SU-DHL-6 (cell line): ENCODE results near the gene NAV2.

Experiments used
- H2AFZ ChIP-seq: fragments of 200-600 bp; sonication (generic); 2 replicates; pipeline ENCODE4 v1.6.1; 2014; ENCODE audit warnings: low read depth, mild to moderate bottlenecking, moderate library complexity, mixed read lengths, antibody characterized with exemption, low read length; ENCODE audit not compliant: severe bottlenecking
- H3F3A ChIP-seq: fragments of 200-600 bp; shearing (Covaris generic); 2 replicates; pipeline ENCODE4 v1.6.0; 2016; ENCODE audit warnings: antibody characterized with exemption, mild to moderate bottlenecking; ENCODE audit not compliant: insufficient read depth
- H3K27ac ChIP-seq: fragments of 200-600 bp; sonication (generic); 2 replicates; pipeline ENCODE4 v1.5.1; 2016; ENCODE audit warnings: low read depth, mild to moderate bottlenecking, low read length, moderate library complexity, mixed read lengths
- H3K27me3 ChIP-seq: fragments of 200-600 bp; sonication (generic), shearing (Covaris generic); 2 replicates; pipeline ENCODE4 v1.6.0; 2014; ENCODE audit warnings: mild to moderate bottlenecking, low read length
- H3K36me3 ChIP-seq: fragments of 200-600 bp; sonication (generic); 2 replicates; pipeline ENCODE4 v1.6.1; 2014; ENCODE audit warnings: mild to moderate bottlenecking, low read length, mixed read lengths
- H3K4me2 ChIP-seq: fragments of 300-600, 200-600 bp; shearing (Covaris generic), sonication (generic); 2 replicates; pipeline ENCODE4 v1.6.0; 2014; ENCODE audit warnings: low read length, low read depth, mild to moderate bottlenecking; ENCODE audit not compliant: poor library complexity, severe bottlenecking
- H3K4me3 ChIP-seq: fragments of 200-600 bp; sonication (generic); 2 replicates; pipeline ENCODE4 v1.5.1; 2014; ENCODE audit warnings: antibody characterized with exemption, low read length, mild to moderate bottlenecking, mixed read lengths; ENCODE audit not compliant: insufficient read depth, poor library complexity, severe bottlenecking
- H3K79me2 ChIP-seq: fragments of 200-600 bp; sonication (generic); 2 replicates; pipeline ENCODE4 v1.6.1; 2014; ENCODE audit warnings: mild to moderate bottlenecking, low read length, moderate library complexity; ENCODE audit not compliant: insufficient read depth
- H3K9ac ChIP-seq: fragments of 200-600 bp; sonication (generic); 2 replicates; pipeline ENCODE4 v1.7.0; 2014; ENCODE audit warnings: mild to moderate bottlenecking, low read length
- H3K9me2 ChIP-seq: fragments of 200-600 bp; sonication (generic); replicated peaks from 2 replicates; pipeline ENCODE4 v1.6.1; 2014; ENCODE audit warnings: low read length; ENCODE audit not compliant: insufficient read depth
- H3K9me3 ChIP-seq: fragments of 200-600 bp; sonication (generic); 2 replicates; pipeline ENCODE4 v1.6.1; 2014; ENCODE audit warnings: low read length, mixed read lengths; ENCODE audit not compliant: insufficient read depth
- H4K20me1 ChIP-seq: fragments of 200-600 bp; sonication (generic); 2 replicates; pipeline ENCODE4 v1.6.1; 2014; ENCODE audit warnings: low read depth, mild to moderate bottlenecking, antibody characterized with exemption, low read length, moderate library complexity, mixed read lengths
- CTCF ChIP-seq: fragments of 200-600 bp; sonication (generic); IDR thresholded peaks from one replicate; pipeline ENCODE4 v1.5.1; 2017; ENCODE audit warnings: antibody characterized with exemption, mild to moderate bottlenecking, low read length, moderate library complexity; ENCODE audit not compliant: insufficient read depth, poor library complexity, severe bottlenecking
- EZH2phosphoT487 ChIP-seq: fragments of 200-600 bp; sonication (generic), shearing (Covaris generic); conservative IDR thresholded peaks from 2 replicates; pipeline ENCODE4 v1.6.1; 2018; ENCODE audit warnings: mild to moderate bottlenecking, antibody characterized with exemption, low read length, moderate library complexity, mixed read lengths

The NAV2 gene

GRCh38 chr11:19861171-19861570 lies 148.5 kb downstream of the NAV2 start:
- no peak overlapping the region for H3K9ac ChIP-seq
- no peaks in the 10 kb centered on the region for H3K9me3 ChIP-seq
- no peaks in the 10 kb centered on the region for H3F3A ChIP-seq
- H4K20me1 ChIP-seq: no peaks in the 10 kb centered on the region
- TF ChIP-seq EZH2phosphoT487 (no peak), CTCF (no peak)
- H2AFZ ChIP-seq: no peak overlapping the region
- H3K4me2 ChIP-seq: no peak overlapping the region
- H3K36me3 ChIP-seq: no peaks in the 10 kb centered on the region
- no peak overlapping the region for H3K27ac ChIP-seq
- H3K4me3 ChIP-seq: no peak overlapping the region
- H3K9me2 ChIP-seq: no peaks in the 10 kb centered on the region
- no peaks in the 10 kb centered on the region for H3K79me2 ChIP-seq
- H3K27me3 ChIP-seq: no peaks in the 10 kb centered on the region

GRCh38 chr11:19862091-19862490 lies 149.5 kb downstream of the NAV2 start:
- Histone ChIP-seq H3K79me2 (no peaks in the 10 kb centered on the region), H3F3A (no peaks in the 10 kb centered on the region)

GRCh38 chr11:19864141-19865140 lies 151.8 kb downstream of the NAV2 start:
- Histone ChIP-seq H3K27ac (no peak overlapping the region), H2AFZ (no peak overlapping the region), H3K9ac (no peak overlapping the region), H3K79me2 (no peaks in the 10 kb centered on the region), H3K9me3 (no peaks in the 10 kb centered on the region), H3K9me2 (no peaks in the 10 kb centered on the region), H4K20me1 (no peaks in the 10 kb centered on the region), H3K36me3 (no peaks in the 10 kb centered on the region), H3F3A (no peaks in the 10 kb centered on the region), H3K4me3 (no peak overlapping the region), H3K4me2 (no peak overlapping the region), H3K27me3 (no peaks in the 10 kb centered on the region)
- TF ChIP-seq EZH2phosphoT487: no peak
- TF ChIP-seq CTCF: no peak

More at GRCh38 chr11:19862091-19862490, 149.5 kb downstream of the NAV2 start:
- Histone ChIP-seq H3K9me2 (no peaks in the 10 kb centered on the region), H2AFZ (no peak overlapping the region), H4K20me1 (no peaks in the 10 kb centered on the region), H3K9ac (no peak overlapping the region), H3K4me3 (no peak overlapping the region), H3K36me3 (no peaks in the 10 kb centered on the region), H3K27me3 (no peaks in the 10 kb centered on the region), H3K27ac (no peak overlapping the region), H3K4me2 (no peak overlapping the region), H3K9me3 (no peaks in the 10 kb centered on the region)
- TF ChIP-seq EZH2phosphoT487: no peak
- TF ChIP-seq CTCF: no peak
